Activated naive CD4-positive, alpha-beta T cell treated with anti-CD3 and anti-CD28 coated beads for 36 hours (primary cell): ENCODE results near the gene CSRNP3. TPM values are rescaled to one million over a fixed set of nuclear protein-coding genes. Genes with fewer than 3 reads are reported as not detected.
"Not testable (repeated sequence)": the region's sequence is repeated elsewhere in the genome, so short reads cannot be mapped to it uniquely, and the experiment has no call there.

Experiments
- CTCF ChIA-PET: fragments of 350-600 bp; sonication (Branson Sonifier 250); formaldehyde crosslinking; loops from one replicate; lab custom pipeline; 2021; ENCODE audit warnings: antibody characterized with exemption; lab: Charles Lee
- DNase-seq: peaks from one replicate; pipeline ENCODE4 v3.0.0-alpha.2; 2020
- H3K27ac Mint-ChIP-seq: one replicate; pipeline ENCODE4 v1.8.0; 2021; ENCODE audit warnings: mild to moderate bottlenecking, mixed read lengths
- H3K27me3 Mint-ChIP-seq: one replicate; pipeline ENCODE4 v1.8.0; 2021; ENCODE audit warnings: low read depth, mixed read lengths
- H3K36me3 Mint-ChIP-seq: one replicate; pipeline ENCODE4 v1.8.0; 2021; ENCODE audit warnings: low read depth, mixed read lengths
- H3K4me1 Mint-ChIP-seq: one replicate; pipeline ENCODE4 v1.8.0; 2021; ENCODE audit warnings: low read depth, mixed read lengths
- H3K4me3 Mint-ChIP-seq: one replicate; pipeline ENCODE4 v1.8.0; 2021; ENCODE audit warnings: mild to moderate bottlenecking, moderate library complexity, mixed read lengths
- H3K9me3 Mint-ChIP-seq: one replicate; pipeline ENCODE4 v1.8.0; 2021; ENCODE audit warnings: mixed read lengths
- intact Hi-C: fragments of 100-400 bp; cut with micrococcal nuclease; formaldehyde crosslinking; loops from one replicate; pipeline ENCODE4 v1.15.1; 2023
- total RNA-seq, 2 experiments: library from RNA; stranded (reverse); gene quantifications; one replicate each; pipeline ENCODE4 v1.2.3, GENCODE V29; 2021

Gene CSRNP3
- total RNA-seq, 2 experiments from 2014 or later: not detected

GRCh38 chr2:165660361-165660760 is 190.9 kb downstream of the CSRNP3 start:
- H3K27me3 Mint-ChIP-seq: peaks cover 13% of the 10 kb centered on the region
- H3K9me3 Mint-ChIP-seq: no peaks in the 10 kb centered on the region
- DNase-seq: no peak
- no peak overlapping the region for H3K4me3 Mint-ChIP-seq
- H3K4me1 Mint-ChIP-seq: no peaks in the 10 kb centered on the region
- peaks cover 1% of the 10 kb centered on the region for H3K36me3 Mint-ChIP-seq
- H3K27ac Mint-ChIP-seq: no peak overlapping the region
- CTCF ChIA-PET: no interaction called here
- intact Hi-C loops: no loop called here

GRCh38 chr2:165662720-165663119 is 193.2 kb downstream of the CSRNP3 start:
- CTCF ChIA-PET: no interaction called here
- H3K4me1 Mint-ChIP-seq: no peaks in the 10 kb centered on the region
- H3K27me3 Mint-ChIP-seq: peaks cover 13% of the 10 kb centered on the region
- peaks cover 1% of the 10 kb centered on the region for H3K36me3 Mint-ChIP-seq
- no peak overlapping the region for H3K4me3 Mint-ChIP-seq
- H3K27ac Mint-ChIP-seq: no peak overlapping the region
- DNase-seq: no peak
- peaks cover 8% of the 10 kb centered on the region for H3K9me3 Mint-ChIP-seq
- intact Hi-C loops: no loop called here

- CTCF ChIA-PET: no interaction called here
- Mint-ChIP-seq H3K4me3 (no peak overlapping the region), H3K27me3 (peaks cover 8% of the 10 kb centered on the region), H3K27ac (no peak overlapping the region), H3K4me1 (no peaks in the 10 kb centered on the region), H3K9me3 (peaks cover 8% of the 10 kb centered on the region), H3K36me3 (peaks cover 1% of the 10 kb centered on the region)
- DNase-seq: no peak
- intact Hi-C loops: no loop called here
Observed at GRCh38 chr2:165665614-165666013, 196.1 kb downstream of the CSRNP3 start.

- H3K27ac Mint-ChIP-seq, CTCF ChIA-PET, DNase-seq, intact Hi-C loops, H3K27me3 Mint-ChIP-seq, H3K4me3 Mint-ChIP-seq, H3K9me3 Mint-ChIP-seq, H3K4me1 Mint-ChIP-seq, H3K36me3 Mint-ChIP-seq: not testable (repeated sequence)
Observed at GRCh38 chr2:165666073-165666472, 196.6 kb downstream of the CSRNP3 start.

GRCh38 chr2:165666605-165667004 is 197.1 kb downstream of the CSRNP3 start:
- Mint-ChIP-seq H3K4me1 (no peaks in the 10 kb centered on the region), H3K27ac (no peak overlapping the region), H3K4me3 (no peak overlapping the region), H3K9me3 (peaks cover 8% of the 10 kb centered on the region), H3K36me3 (peaks cover 1% of the 10 kb centered on the region), H3K27me3 (peaks cover 1% of the 10 kb centered on the region)
- no peak for DNase-seq
- intact Hi-C loops: no loop called here
- CTCF ChIA-PET: no interaction called here

GRCh38 chr2:165667375-165667774 is 197.9 kb downstream of the CSRNP3 start:
- Mint-ChIP-seq H3K36me3 (peaks cover 1% of the 10 kb centered on the region), H3K4me3 (no peak overlapping the region), H3K9me3 (peaks cover 12% of the 10 kb centered on the region), H3K27me3 (peaks cover 4% of the 10 kb centered on the region), H3K27ac (no peak overlapping the region), H3K4me1 (no peaks in the 10 kb centered on the region)
- no peak for DNase-seq
- intact Hi-C loops: no loop called here
- CTCF ChIA-PET: no interaction called here

- no peaks in the 10 kb centered on the region for H3K36me3 Mint-ChIP-seq
- intact Hi-C loops: no loop called here
Observed at GRCh38 chr2:165674780-165675179, 205.3 kb downstream of the CSRNP3 start.

GRCh38 chr2:165675551-165675968 is 206.1 kb downstream of the CSRNP3 start:
- no peaks in the 10 kb centered on the region for H3K4me1 Mint-ChIP-seq
- H3K27me3 Mint-ChIP-seq: peaks cover 9% of the 10 kb centered on the region
- CTCF ChIA-PET: no interaction called here
- no peak for DNase-seq
- H3K4me3 Mint-ChIP-seq: no peak overlapping the region
- no peaks in the 10 kb centered on the region for H3K36me3 Mint-ChIP-seq
- H3K27ac Mint-ChIP-seq: no peak overlapping the region
- intact Hi-C loops: no loop called here
- peaks cover 4% of the 10 kb centered on the region for H3K9me3 Mint-ChIP-seq

More at GRCh38 chr2:165674780-165675179, 205.3 kb downstream of the CSRNP3 start:
- peaks cover 9% of the 10 kb centered on the region for H3K27me3 Mint-ChIP-seq
- H3K27ac Mint-ChIP-seq: no peak overlapping the region
- no peak for DNase-seq
- CTCF ChIA-PET: interaction anchor here (1.0 kb wide), 1 partner anchor 23 kb away, joined by 3 read pairs; no protein-coding TSS in a partner anchor
- H3K4me1 Mint-ChIP-seq: no peaks in the 10 kb centered on the region
- no peak overlapping the region for H3K4me3 Mint-ChIP-seq
- H3K9me3 Mint-ChIP-seq: peaks cover 4% of the 10 kb centered on the region

GRCh38 chr2:165678882-165679281 is 209.4 kb downstream of the CSRNP3 start:
- Mint-ChIP-seq H3K9me3 (no peaks in the 10 kb centered on the region), H3K36me3 (no peaks in the 10 kb centered on the region), H3K4me1 (no peaks in the 10 kb centered on the region), H3K27me3 (peaks cover 6% of the 10 kb centered on the region), H3K4me3 (no peak overlapping the region), H3K27ac (no peak overlapping the region)
- CTCF ChIA-PET: no interaction called here
- intact Hi-C loops: no loop called here
- DNase-seq: no peak

GRCh38 chr2:165679621-165680020 is 210.1 kb downstream of the CSRNP3 start:
- H3K27me3 Mint-ChIP-seq: peaks cover 1% of the 10 kb centered on the region
- CTCF ChIA-PET: no interaction called here
- intact Hi-C loops: no loop called here
- no peak overlapping the region for H3K4me3 Mint-ChIP-seq
- no peak overlapping the region for H3K27ac Mint-ChIP-seq
- no peaks in the 10 kb centered on the region for H3K36me3 Mint-ChIP-seq
- no peaks in the 10 kb centered on the region for H3K4me1 Mint-ChIP-seq
- no peak for DNase-seq
- no peaks in the 10 kb centered on the region for H3K9me3 Mint-ChIP-seq

GRCh38 chr2:165681841-165682240 is 212.3 kb downstream of the CSRNP3 start:
- Mint-ChIP-seq H3K27me3 (peaks cover 3% of the 10 kb centered on the region), H3K9me3 (no peaks in the 10 kb centered on the region), H3K4me1 (no peaks in the 10 kb centered on the region), H3K4me3 (no peak overlapping the region), H3K27ac (no peak overlapping the region), H3K36me3 (no peaks in the 10 kb centered on the region)
- no peak for DNase-seq
- intact Hi-C loops: no loop called here
- CTCF ChIA-PET: interaction anchor here (0.5 kb wide), 1 partner anchor 196 kb away, joined by 3 read pairs; no protein-coding TSS in a partner anchor

GRCh38 chr2:165682546-165682945 is 213.0 kb downstream of the CSRNP3 start:
- DNase-seq: no peak
- Mint-ChIP-seq H3K36me3 (no peaks in the 10 kb centered on the region), H3K27ac (no peak overlapping the region), H3K27me3 (peaks cover 7% of the 10 kb centered on the region), H3K9me3 (no peaks in the 10 kb centered on the region), H3K4me1 (no peaks in the 10 kb centered on the region), H3K4me3 (no peak overlapping the region)
- intact Hi-C loops: no loop called here
- CTCF ChIA-PET: interaction anchor here (0.5 kb wide), 1 partner anchor 195 kb away, joined by 3 read pairs; no protein-coding TSS in a partner anchor

- CTCF ChIA-PET: no interaction called here
Observed at GRCh38 chr2:165686800-165687199, 217.3 kb downstream of the CSRNP3 start.

More at GRCh38 chr2:165686800-165687199, 217.3 kb downstream of the CSRNP3 start:
- peaks cover 7% of the 10 kb centered on the region for H3K27me3 Mint-ChIP-seq
- H3K4me3 Mint-ChIP-seq: no peak overlapping the region
- H3K9me3 Mint-ChIP-seq: no peaks in the 10 kb centered on the region
- no peak overlapping the region for H3K27ac Mint-ChIP-seq
- DNase-seq: no peak
- H3K4me1 Mint-ChIP-seq: no peaks in the 10 kb centered on the region
- intact Hi-C loops: no loop called here
- H3K36me3 Mint-ChIP-seq: no peaks in the 10 kb centered on the region
